NOMO-1 (cell line): Measurements from ENCODE around the gene UBXN10.
A peak's percentile ranks its signal among the peaks of the same experiment; 100 is the strongest.

Source experiments
- DNase-seq, 2 experiments: peaks; one replicate each; lab custom pipeline; 2025; ENCODE audit not compliant: unreplicated experiment in 2 of 2; lab: John Stamatoyannopoulos, UW

Gene UBXN10

DNA sequence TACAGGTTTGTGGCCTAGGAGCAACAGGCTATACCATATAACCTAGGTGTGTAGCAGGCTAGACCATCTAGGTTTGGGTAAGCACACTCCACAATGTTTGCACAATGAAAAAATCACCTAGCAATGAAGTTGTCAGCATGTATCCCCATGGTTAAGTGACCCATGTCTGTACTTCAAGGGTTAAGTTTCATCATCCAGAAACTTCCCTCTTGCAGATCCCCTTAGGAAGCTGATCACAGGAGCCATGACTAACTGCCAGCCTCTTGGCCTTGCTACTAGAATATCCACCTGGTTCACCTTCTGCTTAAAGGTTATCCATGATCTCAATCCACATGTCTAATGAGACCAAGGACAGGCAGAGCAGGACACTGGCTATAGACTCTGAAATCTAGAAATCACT is 3.5 kb upstream of the UBXN10 start:
- no peak for DNase-seq

DNA sequence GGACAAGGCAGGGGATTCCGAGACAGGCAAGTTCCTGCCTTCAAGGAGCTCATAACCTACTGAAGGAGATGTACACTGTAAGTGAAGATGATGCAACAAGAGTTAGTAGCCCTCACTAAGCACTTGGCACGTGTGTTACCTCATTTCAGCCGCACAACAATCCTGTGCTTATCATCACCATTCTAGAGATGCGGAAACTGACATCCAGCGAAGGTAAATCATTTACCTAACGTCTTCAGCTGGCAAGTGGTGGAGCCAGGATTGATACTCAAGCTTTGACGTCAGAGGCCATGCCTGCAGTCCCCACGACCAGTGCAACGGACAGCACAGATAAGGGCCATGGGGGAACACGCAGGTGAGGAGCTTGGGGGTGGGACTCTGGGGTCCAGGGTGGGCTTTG is 2.9 kb upstream of the UBXN10 start:
- DNase-seq = no peak

DNA sequence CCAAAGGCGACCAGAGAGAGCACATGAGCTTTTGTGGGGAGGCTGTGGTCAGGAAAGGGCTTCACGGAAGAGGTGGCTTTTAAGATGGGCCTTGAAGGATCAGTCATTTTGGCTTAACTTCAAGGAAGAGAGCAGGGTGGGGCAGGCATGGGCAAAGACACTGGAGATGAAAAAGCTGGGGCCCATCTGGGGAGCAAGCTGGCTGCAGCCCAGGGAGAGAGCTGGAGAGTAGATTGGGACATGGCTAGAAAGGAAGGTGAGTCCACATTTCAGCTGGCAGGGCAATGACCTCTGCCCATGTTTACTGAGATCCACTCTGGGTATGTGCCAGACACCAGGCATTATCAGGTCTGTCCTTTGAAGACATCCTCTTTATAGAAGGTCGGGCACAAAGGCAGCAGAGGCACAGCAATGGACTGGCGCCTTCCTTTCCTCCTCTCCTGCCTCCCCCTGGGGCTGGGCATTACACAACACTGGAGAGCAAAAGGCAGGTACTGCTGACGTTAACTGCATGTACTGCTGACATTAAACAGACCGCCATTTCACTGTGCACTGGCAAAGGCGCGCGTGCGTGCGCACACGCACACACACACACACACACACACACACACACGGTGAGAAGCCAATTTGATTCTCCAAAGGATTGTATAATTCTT is 2.2 kb upstream of the UBXN10 start:
- DNase-seq = peak in 1 of 2 experiments; percentile 4

DNA sequence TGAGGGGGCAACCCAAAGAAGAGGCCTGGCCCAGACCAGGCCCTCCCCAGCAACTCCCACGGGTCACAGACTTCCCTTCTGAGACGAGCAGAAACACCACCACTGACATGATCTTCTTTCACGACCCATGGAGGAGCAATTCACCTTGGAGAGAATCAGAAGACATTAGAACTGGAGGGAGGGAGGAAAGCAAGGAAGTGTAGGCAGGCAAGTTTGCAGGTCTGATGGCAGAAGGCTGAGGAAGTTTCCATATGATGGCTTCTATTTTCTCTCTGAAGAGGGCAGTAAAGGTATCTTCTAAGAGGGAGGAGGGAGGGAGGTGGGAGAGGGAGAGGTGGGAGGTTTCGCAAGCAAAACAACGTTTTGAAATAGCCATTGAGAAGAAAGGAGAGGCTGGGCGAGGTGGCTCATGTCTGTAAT is 1.4 kb upstream of the UBXN10 start:
- peak; percentile 69 to 84 for DNase-seq

DNA sequence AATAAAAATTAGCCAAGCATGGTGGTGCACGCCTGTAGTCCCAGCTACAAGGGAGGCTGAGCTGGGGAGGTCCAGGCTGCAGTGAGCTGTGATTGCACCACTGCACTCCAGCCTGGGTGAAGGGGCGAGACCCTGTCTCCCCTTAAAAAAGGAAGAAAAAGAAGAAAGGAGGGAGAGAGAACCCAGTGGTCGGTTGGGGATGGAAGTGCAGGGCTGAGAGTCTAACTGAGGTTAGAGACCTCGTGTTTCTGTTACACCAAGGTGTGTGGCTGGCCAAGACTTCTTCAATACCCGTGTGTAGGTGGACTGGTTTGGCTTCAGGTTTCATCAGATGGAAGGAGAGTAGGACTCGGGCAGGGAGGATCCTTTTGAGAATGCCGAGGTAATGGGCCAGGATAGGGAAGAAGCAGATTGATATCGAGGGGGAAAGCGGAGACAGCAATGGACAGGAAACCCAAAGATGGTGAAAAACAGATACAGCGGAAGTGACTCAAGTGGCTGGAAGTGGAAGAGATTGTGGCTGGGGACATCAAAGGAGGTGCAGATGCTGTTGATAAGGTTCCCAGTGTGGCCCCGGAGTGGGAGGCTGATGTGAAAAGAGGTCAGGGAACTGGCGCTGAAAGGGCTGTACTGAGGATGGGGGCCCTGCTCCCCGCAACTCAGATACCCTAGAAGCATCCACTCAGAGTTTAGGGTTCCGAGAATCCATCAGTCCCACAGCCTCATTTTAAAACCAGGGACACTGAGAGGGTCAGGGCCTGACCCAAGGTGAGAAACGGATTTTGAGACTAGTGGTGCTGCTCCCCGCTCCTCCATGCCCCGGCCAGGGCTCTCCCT is 681 bp upstream of the UBXN10 start:
- peak; percentile 29 to 52 for DNase-seq

DNA sequence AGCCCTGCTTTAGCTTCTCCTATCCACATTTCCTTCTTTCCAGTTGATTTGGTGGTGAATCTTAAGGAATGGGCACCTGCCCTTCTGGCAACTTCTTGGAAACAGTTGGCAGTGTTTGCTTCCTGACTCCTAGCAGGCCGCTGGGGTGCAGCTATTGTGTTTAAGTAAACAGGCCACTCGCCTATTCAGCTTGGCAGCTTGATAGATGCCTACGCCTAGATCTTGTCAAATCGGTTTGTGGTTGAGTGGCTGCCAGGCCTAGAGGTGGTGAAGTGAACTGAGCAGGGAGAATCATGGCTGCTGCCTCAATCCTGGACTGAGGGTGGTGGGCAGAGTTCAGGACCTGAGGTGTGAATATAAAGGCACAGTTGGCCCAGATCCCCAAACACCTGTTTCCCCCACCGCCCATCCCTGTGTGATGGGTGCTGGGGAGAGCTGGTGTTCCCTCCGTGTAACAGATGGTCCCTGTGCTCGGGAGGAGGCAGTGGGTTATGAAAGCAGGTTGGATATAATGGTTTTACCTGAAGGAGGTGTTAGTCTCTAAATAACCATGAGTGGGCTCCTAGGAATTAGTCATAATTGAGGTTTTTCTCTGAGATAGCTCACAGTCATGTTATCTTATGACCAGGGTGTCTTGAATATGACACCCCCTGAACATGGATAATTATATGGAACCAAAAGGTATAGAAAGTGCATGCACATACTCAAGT is 1.4 kb downstream of the UBXN10 start:
- no peak for DNase-seq

DNA sequence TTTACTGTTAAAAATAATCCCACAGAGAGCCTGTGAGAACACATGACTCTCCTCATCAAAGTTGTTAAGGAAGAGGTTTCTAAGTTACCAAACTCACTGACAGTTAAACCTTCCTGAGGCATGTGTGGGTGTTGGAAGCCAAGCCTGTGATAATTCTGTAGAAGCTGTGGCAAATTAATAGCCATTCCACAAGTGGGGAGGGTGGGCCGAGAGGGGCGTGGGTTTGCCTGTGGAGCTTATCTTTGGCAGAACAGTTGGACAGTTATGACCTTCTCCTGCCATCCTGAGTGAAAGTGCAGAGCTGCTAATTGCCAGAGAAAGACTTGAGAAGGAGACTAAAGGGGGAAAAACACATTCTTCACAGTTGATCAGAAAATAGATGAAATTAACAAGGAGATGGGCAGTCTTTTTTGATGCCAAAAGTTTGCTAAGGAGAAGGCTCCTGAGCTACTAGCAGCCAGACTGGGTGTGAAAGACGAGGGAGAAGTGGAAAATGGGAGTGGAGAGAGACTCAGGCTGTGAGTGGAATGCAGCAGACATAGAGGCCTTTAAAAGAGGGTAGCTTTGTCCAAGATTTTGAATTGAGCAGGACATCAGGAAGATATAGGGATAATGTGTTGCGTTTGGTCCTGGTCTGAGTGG is 2.0 kb downstream of the UBXN10 start:
- no peak for DNase-seq

DNA sequence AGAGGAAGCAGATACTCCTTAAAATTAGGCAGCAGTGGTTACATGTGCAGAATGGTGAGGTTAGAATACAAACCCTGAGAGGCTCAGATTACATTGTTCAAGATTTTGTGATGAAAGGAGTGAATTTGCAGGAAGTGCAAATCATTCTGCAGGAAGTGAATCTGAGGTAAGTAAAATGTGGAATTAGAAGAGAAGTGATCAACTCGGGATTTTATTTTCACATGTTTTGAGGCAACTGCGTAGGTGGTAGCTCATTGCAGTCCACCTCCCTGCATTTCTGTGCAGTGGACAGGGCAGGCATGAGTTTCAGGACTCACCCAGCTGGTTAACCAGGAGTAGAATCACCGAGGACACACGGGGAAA is 2.5 kb downstream of the UBXN10 start:
- DNase-seq = peak in 1 of 2 experiments; percentile 17

DNA sequence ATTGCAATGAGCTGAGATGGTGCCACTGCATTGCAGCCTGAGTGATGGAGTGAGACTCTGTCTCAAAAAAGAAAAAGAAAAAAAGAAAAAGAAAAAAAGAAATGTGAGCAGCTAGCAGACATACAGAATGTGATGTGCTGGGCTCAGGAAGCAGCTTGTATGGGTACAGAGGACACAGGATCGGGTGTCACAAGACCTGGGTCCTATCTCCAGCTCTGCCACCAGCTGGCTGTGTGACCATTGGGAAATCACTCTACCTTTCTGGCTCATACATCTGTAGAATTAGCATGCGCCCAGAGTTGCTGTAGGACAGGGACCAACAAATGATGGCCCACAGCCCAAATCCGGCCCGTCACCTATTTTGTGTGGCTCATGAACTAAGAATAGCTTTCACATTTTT is 3.8 kb downstream of the UBXN10 start:
- no peak for DNase-seq

DNA sequence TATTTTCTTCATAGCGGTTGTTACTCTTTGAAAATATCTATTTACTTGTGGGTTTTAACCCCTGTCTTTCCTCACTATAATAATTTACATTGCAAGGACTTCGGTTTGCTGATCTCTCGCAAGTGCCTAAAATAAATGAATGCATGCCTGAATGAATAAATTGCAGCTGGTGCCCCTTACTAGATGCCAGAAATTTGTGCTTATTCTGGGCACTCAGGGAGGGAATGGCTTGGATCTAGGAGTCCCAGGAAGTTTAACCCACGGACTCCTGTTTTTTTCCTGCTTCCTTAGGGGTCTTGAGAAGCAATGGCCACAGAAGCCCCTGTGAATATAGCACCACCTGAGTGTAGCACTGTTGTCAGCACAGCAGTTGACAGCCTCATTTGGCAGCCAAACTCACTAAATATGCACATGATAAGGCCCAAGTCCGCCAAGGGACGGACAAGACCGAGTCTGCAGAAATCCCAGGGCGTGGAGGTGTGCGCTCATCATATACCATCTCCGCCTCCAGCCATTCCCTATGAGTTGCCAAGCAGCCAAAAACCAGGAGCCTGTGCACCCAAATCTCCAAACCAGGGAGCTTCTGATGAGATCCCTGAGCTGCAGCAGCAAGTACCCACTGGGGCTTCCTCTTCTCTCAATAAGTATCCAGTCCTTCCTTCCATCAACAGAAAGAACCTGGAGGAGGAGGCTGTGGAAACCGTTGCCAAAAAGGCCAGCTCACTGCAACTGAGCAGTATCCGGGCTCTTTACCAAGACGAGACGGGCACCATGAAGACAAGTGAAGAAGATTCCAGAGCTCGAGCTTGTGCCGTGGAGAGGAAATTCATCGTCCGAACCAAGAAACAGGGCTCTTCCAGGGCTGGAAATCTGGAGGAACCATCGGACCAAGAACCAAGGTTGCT is 4.6 kb downstream of the UBXN10 start:
- DNase-seq = no peak

DNA sequence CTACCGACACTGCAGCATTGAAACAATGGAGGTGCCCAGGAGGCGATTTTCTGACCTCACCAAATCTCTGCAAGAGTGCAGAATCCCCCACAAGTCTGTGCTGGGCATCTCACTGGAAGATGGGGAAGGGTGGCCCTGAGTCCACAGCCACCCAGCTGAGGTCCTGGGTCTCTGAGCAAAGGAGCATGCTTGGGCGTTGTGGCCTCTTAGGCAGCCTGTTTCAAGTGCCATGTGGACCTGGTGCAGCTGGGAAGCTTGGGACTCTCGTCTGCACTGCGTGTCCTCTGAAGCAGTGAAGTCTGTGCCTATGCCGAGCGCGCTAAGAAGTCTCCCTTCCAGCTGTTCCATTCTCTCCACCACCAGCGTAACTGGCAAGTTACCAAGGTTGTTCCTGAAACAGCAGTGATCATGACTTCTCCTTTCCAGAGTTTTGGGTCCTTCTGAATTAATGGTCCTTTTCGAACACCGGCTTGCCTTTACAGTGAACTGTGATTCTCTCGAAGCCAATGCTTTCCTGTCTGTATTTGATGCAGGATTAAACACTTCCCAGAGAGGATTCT is 5.5 kb downstream of the UBXN10 start:
- DNase-seq = no peak

DNA sequence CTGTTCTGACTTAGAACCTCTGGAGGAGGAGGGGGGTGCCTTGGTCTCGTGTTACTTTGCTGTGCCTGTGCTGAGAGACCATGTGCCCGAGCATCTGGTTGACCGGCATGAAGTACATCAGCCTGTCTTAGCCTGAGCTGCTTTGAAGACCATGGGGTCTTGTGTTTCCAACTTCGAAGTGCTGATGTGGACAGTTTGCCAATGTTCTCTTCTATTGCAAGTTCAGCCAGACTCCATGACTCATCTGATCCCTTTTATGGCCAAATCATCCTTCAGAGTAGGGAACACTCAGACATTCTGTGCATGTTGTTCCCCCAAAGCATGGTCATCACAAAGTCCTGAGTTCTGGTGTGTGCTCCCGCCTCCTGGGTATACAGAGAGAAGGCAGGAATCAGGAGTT is 6.5 kb downstream of the UBXN10 start:
- no peak for DNase-seq

DNA sequence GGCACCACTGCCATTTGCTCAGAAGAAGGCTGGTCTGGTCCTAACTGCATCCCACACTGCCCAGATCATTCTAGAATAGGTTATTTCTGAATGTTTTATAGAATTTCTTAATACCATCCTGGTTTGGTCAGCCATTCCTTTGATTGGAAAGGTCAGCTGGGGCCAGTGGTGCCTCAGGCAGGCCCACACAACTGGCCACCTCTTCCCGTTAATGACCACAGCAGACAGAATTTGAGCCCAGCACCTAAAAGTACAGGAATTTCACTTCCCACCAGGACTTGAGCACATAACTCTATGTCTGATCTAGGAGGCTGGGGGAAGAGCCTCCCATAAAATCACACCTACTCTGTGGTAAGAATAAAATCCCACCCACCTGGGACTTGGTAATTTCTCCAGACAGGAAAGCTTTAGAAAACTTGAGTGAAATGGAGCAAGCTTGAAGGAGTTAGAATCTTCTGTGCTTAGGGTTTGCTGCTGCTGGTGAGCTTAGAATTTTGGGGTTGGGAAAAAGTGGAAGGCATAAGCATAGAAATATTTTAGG is 7.0 kb downstream of the UBXN10 start:
- no peak for DNase-seq

DNA sequence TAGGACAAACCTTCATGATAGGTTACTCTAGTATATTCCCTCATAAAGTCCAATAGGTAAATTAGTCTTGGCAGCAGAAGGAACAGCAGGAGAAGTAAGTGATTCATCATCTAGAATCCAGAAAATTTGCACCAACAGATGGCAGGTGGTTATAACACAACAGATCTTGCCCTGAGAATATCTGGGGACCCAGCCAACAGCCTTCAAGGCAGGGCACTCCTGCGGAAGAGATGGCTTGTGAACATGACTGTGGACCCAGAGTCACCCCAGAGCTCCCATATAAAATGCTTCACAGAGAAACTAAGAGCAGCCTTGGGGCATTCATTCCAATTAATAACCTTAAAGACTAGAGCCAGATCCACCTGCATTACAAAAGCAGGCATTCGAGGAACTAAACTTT is 8.3 kb downstream of the UBXN10 start:
- no peak for DNase-seq

DNA sequence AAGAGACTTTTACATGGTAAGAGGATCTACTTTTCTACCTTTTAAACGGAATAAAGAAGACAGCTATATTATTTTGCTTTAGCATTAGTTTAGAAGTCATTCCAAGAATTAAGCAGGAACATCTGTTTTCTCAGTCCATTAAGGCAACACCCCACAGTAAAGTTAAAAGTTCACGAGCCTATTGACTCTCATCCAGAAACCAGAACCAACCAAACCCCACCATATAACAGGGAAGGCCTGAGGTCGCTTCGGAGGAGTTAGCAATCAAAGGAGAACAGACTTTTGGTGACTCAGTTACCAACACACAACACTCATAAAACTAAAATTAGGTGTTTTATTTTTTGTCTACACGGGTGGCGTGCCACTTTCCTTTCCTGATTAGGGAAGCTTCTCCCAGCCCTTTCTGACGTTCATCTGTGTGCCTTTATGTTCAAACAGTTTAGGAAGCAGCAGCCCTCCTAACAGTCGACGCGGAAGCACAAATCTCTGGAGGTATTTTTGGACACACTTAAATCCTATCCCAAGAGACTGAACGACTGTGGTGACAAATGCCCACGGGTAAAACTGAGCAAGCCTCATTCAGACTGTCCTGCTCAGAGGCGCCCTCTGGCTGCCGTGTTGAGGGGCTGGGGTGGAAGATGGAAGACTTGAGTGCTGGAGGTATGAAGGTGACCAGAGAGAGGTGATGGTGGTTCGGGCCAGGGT is 9.0 kb downstream of the UBXN10 start:
- DNase-seq = peak; percentile 53 to 57

DNA sequence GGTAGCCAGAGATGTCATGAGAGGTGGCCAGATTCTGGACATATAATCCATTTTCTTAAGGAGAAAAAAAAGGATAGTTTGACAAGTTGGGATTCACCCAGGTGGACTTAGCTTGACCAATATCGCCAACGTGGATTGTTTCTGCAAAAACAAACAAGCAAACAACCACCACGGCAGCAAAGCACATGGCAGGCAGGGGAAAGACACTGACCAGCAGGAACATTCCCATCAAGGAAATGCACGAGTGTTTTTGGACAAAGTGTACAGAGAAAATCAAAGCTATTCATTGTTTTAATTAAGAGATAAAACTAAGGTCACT is 9.5 kb downstream of the UBXN10 start:
- no peak for DNase-seq

DNA sequence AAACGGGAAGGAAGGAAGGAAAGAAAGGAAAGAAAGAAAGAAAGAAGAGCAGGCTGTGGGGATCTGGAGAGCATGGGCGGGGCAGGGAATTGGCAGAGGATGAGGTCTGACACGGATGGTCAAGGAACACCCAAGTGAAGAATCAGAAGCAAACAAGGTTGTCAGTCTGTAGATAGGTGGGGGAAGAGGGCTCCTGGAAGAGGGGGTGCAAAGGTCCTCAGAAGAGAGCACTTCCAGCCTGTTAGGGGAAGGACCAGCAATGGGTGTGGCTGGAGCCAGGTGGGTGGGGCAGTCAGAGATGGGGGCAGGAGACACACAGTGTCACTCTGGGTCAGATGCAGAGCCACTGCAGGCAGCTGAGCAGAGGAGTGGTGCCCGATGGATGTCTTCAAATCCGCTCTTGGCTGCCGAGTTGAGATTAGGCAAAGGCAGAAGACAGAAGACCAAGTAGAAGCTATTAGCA is 11.5 kb downstream of the UBXN10 start:
- no peak for DNase-seq

DNA sequence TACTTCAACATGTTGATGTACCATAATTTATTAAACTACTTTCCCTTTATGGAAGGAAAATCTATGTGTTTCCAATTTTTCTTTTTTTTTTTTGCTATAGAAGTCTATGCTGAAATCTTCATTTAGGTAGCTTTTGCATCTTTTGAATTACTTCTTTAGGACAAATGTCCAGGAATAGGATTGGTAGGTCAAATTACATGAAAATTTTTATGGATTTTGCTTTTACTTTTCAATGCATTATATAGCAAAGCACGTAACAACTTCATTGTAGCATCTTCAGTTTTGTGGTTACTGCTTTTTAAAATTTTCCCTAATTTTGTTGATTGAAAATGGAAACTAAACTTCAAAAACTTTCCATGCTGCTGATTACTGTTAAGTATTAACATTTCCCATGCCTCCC is 12.4 kb downstream of the UBXN10 start:
- no peak for DNase-seq

DNA sequence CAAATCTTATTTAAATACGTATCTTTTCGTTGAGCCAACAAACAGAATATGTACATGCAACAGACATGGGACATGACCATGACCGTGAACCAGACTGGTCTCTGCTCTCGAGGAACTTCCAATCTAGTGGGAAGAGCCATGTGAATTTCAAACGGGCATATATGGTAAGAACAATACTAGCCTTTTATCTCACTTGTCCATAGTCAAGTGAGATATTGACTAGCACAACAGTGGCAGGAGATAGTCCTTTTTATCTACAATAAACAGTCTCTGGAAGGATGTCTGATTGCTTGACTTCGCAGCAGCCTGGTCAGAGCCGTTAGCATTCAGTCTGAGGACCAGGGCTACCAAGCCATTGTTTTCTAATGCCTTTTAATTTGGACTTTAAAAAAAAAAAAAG is 13.0 kb downstream of the UBXN10 start:
- no peak for DNase-seq
